ENCODE results near the gene SLC26A11. TPM values are rescaled to one million over a fixed set of nuclear protein-coding genes. Genes with fewer than 3 reads are reported as not detected.
A peak's percentile ranks its signal among the peaks of the same experiment; 100 is the strongest.

The SLC26A11 gene
- total RNA-seq, 1 donor from 2014 or later = 42.4 TPM

DNA sequence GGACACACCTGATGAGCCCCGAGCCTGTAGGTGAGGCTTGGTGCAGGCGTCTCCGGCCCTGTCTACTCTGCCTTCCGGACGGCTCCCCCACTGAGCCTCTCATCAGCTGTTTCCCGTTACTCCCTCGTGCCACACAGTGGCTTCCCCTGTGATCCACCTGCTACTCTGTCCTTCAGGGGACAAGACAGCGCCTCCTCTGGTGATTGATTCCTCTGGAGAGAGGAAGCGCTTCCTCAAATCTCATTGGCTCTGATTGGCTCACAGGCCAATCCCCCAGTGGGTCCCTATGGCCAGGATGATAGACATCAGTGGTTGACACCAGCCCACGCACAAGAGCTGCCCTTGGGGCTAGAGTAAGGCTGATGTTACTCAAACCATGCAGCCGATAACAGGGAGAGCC is 64.4 kb downstream of the SLC26A11 start:
- ATAC-seq (no peak), DNase-seq (peak; percentile 22)
- peaks cover 11% of the 10 kb centered on the region for H3K4me1 ChIP-seq
- H3K27ac ChIP-seq = no peak overlapping the region
- TF ChIP-seq, protein P1, sequence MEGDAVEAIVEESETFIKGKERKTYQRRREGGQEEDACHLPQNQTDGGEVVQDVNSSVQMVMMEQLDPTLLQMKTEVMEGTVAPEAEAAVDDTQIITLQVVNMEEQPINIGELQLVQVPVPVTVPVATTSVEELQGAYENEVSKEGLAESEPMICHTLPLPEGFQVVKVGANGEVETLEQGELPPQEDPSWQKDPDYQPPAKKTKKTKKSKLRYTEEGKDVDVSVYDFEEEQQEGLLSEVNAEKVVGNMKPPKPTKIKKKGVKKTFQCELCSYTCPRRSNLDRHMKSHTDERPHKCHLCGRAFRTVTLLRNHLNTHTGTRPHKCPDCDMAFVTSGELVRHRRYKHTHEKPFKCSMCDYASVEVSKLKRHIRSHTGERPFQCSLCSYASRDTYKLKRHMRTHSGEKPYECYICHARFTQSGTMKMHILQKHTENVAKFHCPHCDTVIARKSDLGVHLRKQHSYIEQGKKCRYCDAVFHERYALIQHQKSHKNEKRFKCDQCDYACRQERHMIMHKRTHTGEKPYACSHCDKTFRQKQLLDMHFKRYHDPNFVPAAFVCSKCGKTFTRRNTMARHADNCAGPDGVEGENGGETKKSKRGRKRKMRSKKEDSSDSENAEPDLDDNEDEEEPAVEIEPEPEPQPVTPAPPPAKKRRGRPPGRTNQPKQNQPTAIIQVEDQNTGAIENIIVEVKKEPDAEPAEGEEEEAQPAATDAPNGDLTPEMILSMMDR (IDR thresholded peaks at IDR 0.05) = no peak
- H3K27me3 ChIP-seq (ENCODE audit: low read depth) = no peaks in the 10 kb centered on the region
- no peaks in the 10 kb centered on the region for H3K9me3 ChIP-seq
- intact Hi-C loops (cut with DNase I) = no loop called here
- peaks cover 87% of the 10 kb centered on the region for H3K36me3 ChIP-seq
- H3K4me3 ChIP-seq = no peak overlapping the region

DNA sequence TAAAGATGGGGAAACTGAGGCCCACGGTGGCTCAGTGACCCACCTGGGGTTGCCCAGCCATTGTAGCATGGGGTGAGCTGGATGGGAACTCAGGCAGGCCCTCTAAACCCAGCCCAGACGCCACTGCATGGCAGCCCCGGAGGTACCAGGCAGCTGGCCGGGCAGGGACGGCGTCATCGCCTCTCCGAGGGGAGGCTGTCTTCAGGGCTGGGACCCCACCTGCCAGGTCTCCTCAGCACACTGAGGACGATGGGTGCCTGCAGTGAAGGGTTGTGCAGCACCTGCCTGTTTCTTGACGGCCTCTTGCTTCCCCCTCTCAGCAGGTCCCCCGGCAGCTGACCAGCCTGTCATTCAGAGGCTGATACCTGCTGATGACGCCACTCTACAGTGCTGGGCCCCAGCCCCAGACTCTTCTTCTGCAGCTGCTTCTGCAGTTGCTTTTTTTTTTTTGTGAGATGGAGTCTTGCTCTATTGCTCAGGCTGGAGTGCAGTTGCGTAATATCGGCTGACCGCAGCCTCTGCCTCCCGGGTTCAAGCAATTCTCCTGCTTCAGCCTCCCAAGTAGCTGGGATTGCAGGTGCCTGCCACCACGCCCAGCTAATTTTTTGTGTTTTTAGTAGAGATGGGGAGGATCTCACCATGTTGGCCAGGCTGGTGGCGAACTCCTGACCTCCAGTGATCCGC is 65.2 kb downstream of the SLC26A11 start:
- Histone ChIP-seq H3K9me3 (no peaks in the 10 kb centered on the region), H3K4me3 (no peak overlapping the region), H3K4me1 (peaks cover 3% of the 10 kb centered on the region), H3K36me3 (peaks cover 88% of the 10 kb centered on the region), H3K27me3 (ENCODE audit: low read depth) (no peaks in the 10 kb centered on the region), H3K27ac (no peak overlapping the region)
- DNase-seq = peak; percentile 41
- TF ChIP-seq, protein P1 (IDR thresholded peaks at IDR 0.05) = no peak
- intact Hi-C loops (cut with DNase I) = no loop called here
- ATAC-seq = no peak

DNA sequence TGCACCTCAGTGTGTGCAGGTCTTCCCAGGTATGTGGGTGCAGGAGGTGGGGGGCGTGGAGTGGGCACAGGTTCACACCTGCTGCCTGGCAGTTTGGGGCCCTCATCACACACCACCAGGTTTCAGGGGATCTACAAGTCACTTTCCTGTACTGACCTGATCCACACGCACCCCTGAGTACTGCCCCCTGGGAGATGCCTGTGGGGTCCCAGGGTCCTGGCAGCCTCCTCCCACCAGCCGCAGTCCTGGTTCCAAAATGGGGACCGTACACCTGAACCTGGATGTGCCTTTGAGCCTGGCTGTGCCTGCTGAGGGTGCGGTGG is 66.4 kb downstream of the SLC26A11 start:
- TF ChIP-seq, protein P1 (IDR thresholded peaks at IDR 0.05) = no peak
- DNase-seq = peak; percentile 30
- Histone ChIP-seq H3K4me3 (no peak overlapping the region), H3K36me3 (peaks cover 93% of the 10 kb centered on the region), H3K4me1 (no peaks in the 10 kb centered on the region), H3K9me3 (no peaks in the 10 kb centered on the region), H3K27ac (no peak overlapping the region), H3K27me3 (ENCODE audit: low read depth) (no peaks in the 10 kb centered on the region)
- intact Hi-C loops (cut with DNase I) = no loop called here
- ATAC-seq = no peak

DNA sequence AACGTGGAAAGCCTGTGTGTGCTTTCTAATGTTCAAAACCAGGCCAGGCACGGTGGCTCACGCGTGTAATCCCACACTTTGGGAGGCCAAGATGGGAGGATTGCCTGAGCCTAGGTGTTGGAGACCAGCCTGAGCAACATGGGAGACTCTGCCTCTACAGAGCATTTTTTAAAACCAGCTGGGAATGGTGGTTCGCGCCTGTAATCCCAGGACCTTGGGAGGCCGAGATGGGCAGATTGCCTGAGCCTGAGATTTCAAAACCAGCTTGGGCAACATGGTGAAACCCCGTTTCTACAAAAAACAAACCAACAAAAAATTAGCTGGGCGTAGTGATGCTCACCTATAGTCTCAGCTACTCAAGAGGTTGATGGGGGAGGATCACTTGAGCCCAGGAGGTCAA is 66.8 kb downstream of the SLC26A11 start:
- Histone ChIP-seq H3K4me3 (no peak overlapping the region), H3K9me3 (no peaks in the 10 kb centered on the region), H3K4me1 (no peaks in the 10 kb centered on the region), H3K27ac (no peak overlapping the region), H3K27me3 (ENCODE audit: low read depth) (no peaks in the 10 kb centered on the region), H3K36me3 (peaks cover 93% of the 10 kb centered on the region)
- intact Hi-C loops (cut with DNase I) = no loop called here
- no peak for ATAC-seq
- TF ChIP-seq, protein P1 (IDR thresholded peaks at IDR 0.05) = no peak
- no peak for DNase-seq

DNA sequence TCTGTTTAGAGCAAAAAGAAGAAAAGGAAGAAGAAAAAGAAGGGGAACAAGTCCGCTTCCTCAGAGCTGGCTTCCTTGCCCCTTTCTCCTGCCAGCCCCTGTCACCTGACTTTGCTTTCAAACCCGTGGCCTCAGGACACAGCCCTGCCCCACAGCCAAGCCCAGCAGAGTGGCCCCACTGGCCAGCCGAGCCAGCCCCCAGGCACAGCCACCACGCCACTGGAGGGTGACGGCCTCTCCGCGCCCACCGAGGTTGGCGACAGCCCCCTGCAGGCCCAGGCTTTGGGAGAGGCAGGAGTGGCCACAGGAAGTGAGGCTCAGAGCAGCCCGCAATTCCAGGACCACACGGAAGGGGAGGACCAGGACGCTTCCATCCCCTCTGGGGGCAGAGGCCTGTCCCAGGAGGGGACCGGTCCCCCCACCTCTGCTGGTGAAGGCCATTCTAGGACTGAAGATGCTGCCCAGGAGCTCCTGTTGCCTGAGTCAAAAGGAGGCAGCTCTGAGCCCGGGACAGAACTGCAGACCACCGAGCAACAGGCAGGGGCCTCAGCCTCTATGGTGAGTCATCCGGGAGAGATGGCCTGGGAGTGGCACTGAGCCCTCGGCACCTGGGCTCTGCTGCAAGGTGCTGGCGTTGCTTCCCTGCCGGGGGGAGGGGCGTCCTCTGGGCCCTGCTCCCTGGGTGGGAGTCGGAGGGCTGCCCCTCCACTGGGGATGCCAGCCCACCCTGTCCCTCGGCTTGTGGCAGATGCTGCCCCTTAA is 67.8 kb downstream of the SLC26A11 start:
- Histone ChIP-seq H3K27ac (no peak overlapping the region), H3K36me3 (peaks cover 93% of the 10 kb centered on the region), H3K27me3 (ENCODE audit: low read depth) (no peaks in the 10 kb centered on the region), H3K4me3 (no peak overlapping the region), H3K9me3 (no peaks in the 10 kb centered on the region), H3K4me1 (no peaks in the 10 kb centered on the region)
- peak; percentile 41 for DNase-seq
- TF ChIP-seq, protein P1 (IDR thresholded peaks at IDR 0.05) = no peak
- intact Hi-C loops (cut with DNase I) = no loop called here
- no peak for ATAC-seq
